K562 (cell line): Measurements from ENCODE around the gene LSM4. TPM values are rescaled to one million over a fixed set of nuclear protein-coding genes. Genes with fewer than 3 reads are reported as not detected.
A peak's percentile ranks its signal among the peaks of the same experiment; 100 is the strongest.

ENCODE experiments used
- COPS2 ChIP-seq: fragments of 450-650 bp; conservative IDR thresholded peaks from 2 replicates; pipeline ENCODE4 v1.6.1; 2016; ENCODE audit warnings: mild to moderate bottlenecking, moderate library complexity
- CREM ChIP-seq: IDR thresholded peaks from 2 replicates; pipeline ENCODE4 v1.6.1; 2014; ENCODE audit warnings: antibody characterized with exemption, low read depth
- IRF2 ChIP-seq: sonication (generic); formaldehyde crosslinking; IDR thresholded peaks from 2 replicates; pipeline ENCODE4 v1.8.1; 2022; ENCODE audit warnings: mild to moderate bottlenecking, missing genetic modification reagents
- MEF2A ChIP-seq: IDR thresholded peaks from 2 replicates; pipeline ENCODE4 v1.6.1; 2011; ENCODE audit warnings: low read depth, mild to moderate bottlenecking, low read length, moderate library complexity; ENCODE audit not compliant: control insufficient read depth
- NFXL1 ChIP-seq: fragments of 450-650 bp; formaldehyde crosslinking; IDR thresholded peaks from 2 replicates; pipeline ENCODE4 v1.4.0; 2021; ENCODE audit warnings: mild to moderate bottlenecking
- NONO ChIP-seq, 2 experiments: fragments of 200-400 bp in 1 of 2; fragments of 450-650 bp in 1 of 2; formaldehyde crosslinking in 1 of 2; IDR thresholded peaks; 2 replicates each; pipeline ENCODE4 v1.6.1; 2017; ENCODE audit warnings: low read depth in 2 of 2, mild to moderate bottlenecking in 2 of 2, moderate library complexity in 2 of 2, low read length in 1 of 2
- RBM15 ChIP-seq: fragments of 200-400 bp; formaldehyde crosslinking; IDR thresholded peaks from 2 replicates; pipeline ENCODE4 v1.6.1; 2018; ENCODE audit warnings: mild to moderate bottlenecking, low read length, moderate library complexity; ENCODE audit not compliant: insufficient read depth
- RBM25 ChIP-seq: fragments of 200-400 bp; formaldehyde crosslinking; IDR thresholded peaks from 2 replicates; pipeline ENCODE4 v1.6.1; 2018; ENCODE audit warnings: low read length, low read depth, moderate library complexity; ENCODE audit not compliant: severe bottlenecking
- TAF1 ChIP-seq: IDR thresholded peaks from 2 replicates; pipeline ENCODE4 v1.6.1; 2011; ENCODE audit warnings: mild to moderate bottlenecking, low read length, moderate library complexity; ENCODE audit not compliant: insufficient read depth, control insufficient read depth, severe bottlenecking; ENCODE audit errors: extremely low read depth
- ZFX ChIP-seq: sonication (generic); formaldehyde crosslinking; IDR thresholded peaks from 2 replicates; pipeline ENCODE4 v1.8.0; 2022; ENCODE audit warnings: mild to moderate bottlenecking, missing genetic modification reagents, moderate library complexity
- ZNF224 ChIP-seq: sonication (generic); formaldehyde crosslinking; IDR thresholded peaks from 2 replicates; pipeline ENCODE4 v1.8.0; 2022; ENCODE audit warnings: mild to moderate bottlenecking, missing genetic modification reagents
- polyA plus RNA-seq, 8 experiments: library from polyadenylated mRNA; depleted of rRNA in 4 of 8; stranded (reverse) in 5 of 8; unstranded in 3 of 8; fragments of >200 nt; fragmentation: Nextera tagmentation in 2 of 8; fragmentation: Illumina TruSeq in 1 of 8; extraction: Ambion mirVana in 2 of 8; extraction: Trizol in 1 of 8; gene quantifications; 2 replicates each; pipeline versions ENCODE4 v1.2.1 to v1.2.3, GENCODE V29; 2011 to 2014; ENCODE audit warnings: inconsistent platforms in 1 of 8, missing spikeins in 1 of 8
- total RNA-seq, 7 experiments: library from RNA; depleted of rRNA in 6 of 7; stranded (reverse); fragments of >200 nt in 6 of 7; fragmentation: Illumina TruSeq in 2 of 7; extraction: Trizol in 2 of 7; gene quantifications; 2 replicates each; pipeline versions ENCODE4 v1.2.1 to v1.2.3, GENCODE V29; 2011 to 2021; ENCODE audit warnings: low replicate concordance in 1 of 7
- TF ChIP-seq, protein P1 (sequence below): fragments of 450-650 bp; formaldehyde crosslinking; IDR thresholded peaks from 2 replicates; pipeline ENCODE4 v1.4.0; 2020; ENCODE audit warnings: mild to moderate bottlenecking, moderate library complexity
- TF ChIP-seq, protein P2 (sequence below): IDR thresholded peaks from 3 replicates; pipeline ENCODE4 v1.6.1; 2011; ENCODE audit warnings: borderline replicate concordance, mild to moderate bottlenecking, moderate library complexity; ENCODE audit not compliant: insufficient read length; ENCODE audit errors: extremely low read depth
- TF ChIP-seq, protein P3 (sequence below): fragments of 250-450 bp; sonication (Bioruptor Pico); IDR thresholded peaks from 2 replicates; pipeline ENCODE4 v1.5.0; 2021; ENCODE audit warnings: mild to moderate bottlenecking, borderline replicate concordance
- TF ChIP-seq, protein P4 (sequence below): fragments of 250-450 bp; sonication (Bioruptor Pico); IDR thresholded peaks from 2 replicates; pipeline ENCODE4 v1.8.0; 2022; ENCODE audit warnings: moderate library complexity, mild to moderate bottlenecking, inconsistent platforms
- TF ChIP-seq, protein P5 (sequence below): sonication (generic); formaldehyde crosslinking; IDR thresholded peaks from 2 replicates; pipeline ENCODE4 v1.8.0; 2023; ENCODE audit warnings: mild to moderate bottlenecking, missing genetic modification reagents

LSM4 gene
- total and polyA plus RNA-seq, 9 of the 15 experiments (the other 6 are each of a cell fraction or from before 2014, with no cell fraction given): 11.9 to 763 (median 202) TPM

DNA sequence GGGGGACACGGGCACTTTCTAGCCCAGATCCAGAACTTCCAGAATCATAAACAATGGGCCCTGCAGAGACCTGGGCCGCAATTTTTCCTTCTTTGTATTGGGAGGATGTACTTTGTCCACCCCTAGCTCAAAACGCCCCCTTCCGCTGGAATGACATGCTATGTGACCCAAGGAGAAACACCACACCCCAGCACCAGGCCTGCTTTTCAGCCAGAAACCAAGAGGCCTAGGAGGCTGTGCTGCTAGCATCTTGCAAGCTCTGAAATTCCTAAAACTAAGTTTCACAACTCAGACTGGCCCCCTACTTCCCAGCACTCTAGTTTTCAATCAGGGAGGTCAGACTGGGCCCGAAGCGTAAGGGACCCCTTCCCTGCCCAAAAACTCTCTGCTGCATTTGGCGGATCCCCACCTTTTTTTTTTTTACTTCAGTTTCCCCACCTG is 538 bp downstream of the LSM4 start (continued):
- TF ChIP-seq, protein P1, sequence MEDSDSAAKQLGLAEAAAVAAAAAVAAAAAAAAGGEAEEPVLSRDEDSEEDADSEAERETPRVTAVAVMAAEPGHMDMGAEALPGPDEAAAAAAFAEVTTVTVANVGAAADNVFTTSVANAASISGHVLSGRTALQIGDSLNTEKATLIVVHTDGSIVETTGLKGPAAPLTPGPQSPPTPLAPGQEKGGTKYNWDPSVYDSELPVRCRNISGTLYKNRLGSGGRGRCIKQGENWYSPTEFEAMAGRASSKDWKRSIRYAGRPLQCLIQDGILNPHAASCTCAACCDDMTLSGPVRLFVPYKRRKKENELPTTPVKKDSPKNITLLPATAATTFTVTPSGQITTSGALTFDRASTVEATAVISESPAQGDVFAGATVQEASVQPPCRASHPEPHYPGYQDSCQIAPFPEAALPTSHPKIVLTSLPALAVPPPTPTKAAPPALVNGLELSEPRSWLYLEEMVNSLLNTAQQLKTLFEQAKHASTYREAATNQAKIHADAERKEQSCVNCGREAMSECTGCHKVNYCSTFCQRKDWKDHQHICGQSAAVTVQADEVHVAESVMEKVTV (CRISPR knock-in tag): 0 out of 2 replicates have a peak, but pooled peaks have one; percentile 9
- TF ChIP-seq COPS2: no peak
- TF ChIP-seq, protein P2, sequence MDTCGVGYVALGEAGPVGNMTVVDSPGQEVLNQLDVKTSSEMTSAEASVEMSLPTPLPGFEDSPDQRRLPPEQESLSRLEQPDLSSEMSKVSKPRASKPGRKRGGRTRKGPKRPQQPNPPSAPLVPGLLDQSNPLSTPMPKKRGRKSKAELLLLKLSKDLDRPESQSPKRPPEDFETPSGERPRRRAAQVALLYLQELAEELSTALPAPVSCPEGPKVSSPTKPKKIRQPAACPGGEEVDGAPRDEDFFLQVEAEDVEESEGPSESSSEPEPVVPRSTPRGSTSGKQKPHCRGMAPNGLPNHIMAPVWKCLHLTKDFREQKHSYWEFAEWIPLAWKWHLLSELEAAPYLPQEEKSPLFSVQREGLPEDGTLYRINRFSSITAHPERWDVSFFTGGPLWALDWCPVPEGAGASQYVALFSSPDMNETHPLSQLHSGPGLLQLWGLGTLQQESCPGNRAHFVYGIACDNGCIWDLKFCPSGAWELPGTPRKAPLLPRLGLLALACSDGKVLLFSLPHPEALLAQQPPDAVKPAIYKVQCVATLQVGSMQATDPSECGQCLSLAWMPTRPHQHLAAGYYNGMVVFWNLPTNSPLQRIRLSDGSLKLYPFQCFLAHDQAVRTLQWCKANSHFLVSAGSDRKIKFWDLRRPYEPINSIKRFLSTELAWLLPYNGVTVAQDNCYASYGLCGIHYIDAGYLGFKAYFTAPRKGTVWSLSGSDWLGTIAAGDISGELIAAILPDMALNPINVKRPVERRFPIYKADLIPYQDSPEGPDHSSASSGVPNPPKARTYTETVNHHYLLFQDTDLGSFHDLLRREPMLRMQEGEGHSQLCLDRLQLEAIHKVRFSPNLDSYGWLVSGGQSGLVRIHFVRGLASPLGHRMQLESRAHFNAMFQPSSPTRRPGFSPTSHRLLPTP: no peak
- TF ChIP-seq CREM: peak; percentile 45; the same call in 1 of the 2 replicates
- TF ChIP-seq NONO (IDR thresholded peaks at IDR 0.05; ENCODE audit: low read depth in 2 of 2, low read length in 1 of 2): 0 out of 4 replicates have a peak, but pooled peaks of 1 of the 2 experiments have one; percentile 44
- TF ChIP-seq RBM25: peak; percentile 33
- no peak for TF ChIP-seq ZNF224
- TF ChIP-seq NFXL1 (CRISPR knock-in tag): no peak
- TF ChIP-seq, protein P3, sequence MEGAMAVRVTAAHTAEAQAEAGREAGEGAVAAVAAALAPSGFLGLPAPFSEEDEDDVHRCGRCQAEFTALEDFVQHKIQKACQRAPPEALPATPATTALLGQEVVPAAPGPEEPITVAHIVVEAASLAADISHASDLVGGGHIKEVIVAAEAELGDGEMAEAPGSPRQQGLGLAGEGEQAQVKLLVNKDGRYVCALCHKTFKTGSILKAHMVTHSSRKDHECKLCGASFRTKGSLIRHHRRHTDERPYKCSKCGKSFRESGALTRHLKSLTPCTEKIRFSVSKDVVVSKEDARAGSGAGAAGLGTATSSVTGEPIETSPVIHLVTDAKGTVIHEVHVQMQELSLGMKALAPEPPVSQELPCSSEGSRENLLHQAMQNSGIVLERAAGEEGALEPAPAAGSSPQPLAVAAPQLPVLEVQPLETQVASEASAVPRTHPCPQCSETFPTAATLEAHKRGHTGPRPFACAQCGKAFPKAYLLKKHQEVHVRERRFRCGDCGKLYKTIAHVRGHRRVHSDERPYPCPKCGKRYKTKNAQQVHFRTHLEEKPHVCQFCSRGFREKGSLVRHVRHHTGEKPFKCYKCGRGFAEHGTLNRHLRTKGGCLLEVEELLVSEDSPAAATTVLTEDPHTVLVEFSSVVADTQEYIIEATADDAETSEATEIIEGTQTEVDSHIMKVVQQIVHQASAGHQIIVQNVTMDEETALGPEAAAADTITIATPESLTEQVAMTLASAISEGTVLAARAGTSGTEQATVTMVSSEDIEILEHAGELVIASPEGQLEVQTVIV (CRISPR knock-in tag): no peak
- TF ChIP-seq IRF2 (CRISPR knock-in tag): no peak
- TF ChIP-seq TAF1: no peak
- TF ChIP-seq MEF2A: no peak
- no peak for TF ChIP-seq RBM15
- TF ChIP-seq, protein P4, sequence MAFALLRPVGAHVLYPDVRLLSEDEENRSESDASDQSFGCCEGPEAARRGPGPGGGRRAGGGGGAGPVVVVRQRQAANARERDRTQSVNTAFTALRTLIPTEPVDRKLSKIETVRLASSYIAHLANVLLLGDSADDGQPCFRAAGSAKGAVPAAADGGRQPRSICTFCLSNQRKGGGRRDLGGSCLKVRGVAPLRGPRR (CRISPR knock-in tag): no peak
- peak; percentile 71 for TF ChIP-seq ZFX (CRISPR knock-in tag)
- TF ChIP-seq, protein P5, sequence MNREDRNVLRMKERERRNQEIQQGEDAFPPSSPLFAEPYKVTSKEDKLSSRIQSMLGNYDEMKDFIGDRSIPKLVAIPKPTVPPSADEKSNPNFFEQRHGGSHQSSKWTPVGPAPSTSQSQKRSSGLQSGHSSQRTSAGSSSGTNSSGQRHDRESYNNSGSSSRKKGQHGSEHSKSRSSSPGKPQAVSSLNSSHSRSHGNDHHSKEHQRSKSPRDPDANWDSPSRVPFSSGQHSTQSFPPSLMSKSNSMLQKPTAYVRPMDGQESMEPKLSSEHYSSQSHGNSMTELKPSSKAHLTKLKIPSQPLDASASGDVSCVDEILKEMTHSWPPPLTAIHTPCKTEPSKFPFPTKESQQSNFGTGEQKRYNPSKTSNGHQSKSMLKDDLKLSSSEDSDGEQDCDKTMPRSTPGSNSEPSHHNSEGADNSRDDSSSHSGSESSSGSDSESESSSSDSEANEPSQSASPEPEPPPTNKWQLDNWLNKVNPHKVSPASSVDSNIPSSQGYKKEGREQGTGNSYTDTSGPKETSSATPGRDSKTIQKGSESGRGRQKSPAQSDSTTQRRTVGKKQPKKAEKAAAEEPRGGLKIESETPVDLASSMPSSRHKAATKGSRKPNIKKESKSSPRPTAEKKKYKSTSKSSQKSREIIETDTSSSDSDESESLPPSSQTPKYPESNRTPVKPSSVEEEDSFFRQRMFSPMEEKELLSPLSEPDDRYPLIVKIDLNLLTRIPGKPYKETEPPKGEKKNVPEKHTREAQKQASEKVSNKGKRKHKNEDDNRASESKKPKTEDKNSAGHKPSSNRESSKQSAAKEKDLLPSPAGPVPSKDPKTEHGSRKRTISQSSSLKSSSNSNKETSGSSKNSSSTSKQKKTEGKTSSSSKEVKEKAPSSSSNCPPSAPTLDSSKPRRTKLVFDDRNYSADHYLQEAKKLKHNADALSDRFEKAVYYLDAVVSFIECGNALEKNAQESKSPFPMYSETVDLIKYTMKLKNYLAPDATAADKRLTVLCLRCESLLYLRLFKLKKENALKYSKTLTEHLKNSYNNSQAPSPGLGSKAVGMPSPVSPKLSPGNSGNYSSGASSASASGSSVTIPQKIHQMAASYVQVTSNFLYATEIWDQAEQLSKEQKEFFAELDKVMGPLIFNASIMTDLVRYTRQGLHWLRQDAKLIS (CRISPR knock-in tag): 0 out of 2 replicates have a peak, but pooled peaks have one; percentile 40
